Cardiac muscle cell (in vitro differentiated cells and primary cell): ENCODE results near the gene MTPN. TPM values are rescaled to one million over a fixed set of nuclear protein-coding genes. Genes with fewer than 3 reads are reported as not detected.

Experiments
- DNase-seq, 2 donors: peaks; one replicate each; pipeline versions ENCODE4 v3.0.0 to v3.0.0-alpha.2; 2010 to 2017; ENCODE audit warnings: low read depth in 1 of 2, low spot score in 1 of 2
- H3K27ac ChIP-seq: fragments of 200-600 bp; sonication (generic); 2 replicates; pipeline ENCODE4 v1.5.1; 2016
- H3K27me3 ChIP-seq: fragments of 200-600 bp; sonication (generic); 2 replicates; pipeline ENCODE4 v1.6.0; 2016; ENCODE audit warnings: control low read depth
- H3K36me3 ChIP-seq: fragments of 200-600 bp; sonication (generic); 2 replicates; pipeline ENCODE4 v1.5.1; 2016; ENCODE audit warnings: control low read depth
- H3K4me1 ChIP-seq: fragments of 200-600 bp; sonication (generic); 2 replicates; pipeline ENCODE4 v1.8.1; 2017; ENCODE audit warnings: low read depth, mild to moderate bottlenecking, mixed run types
- H3K4me3 ChIP-seq: fragments of 200-600 bp; sonication (generic); 2 replicates; pipeline ENCODE4 v1.5.1; 2016; ENCODE audit warnings: mild to moderate bottlenecking
- H3K9me3 ChIP-seq: fragments of 200-600 bp; sonication (generic); 2 replicates; pipeline ENCODE4 v1.5.1; 2017; ENCODE audit warnings: low read depth, mild to moderate bottlenecking, control low read depth
- polyA plus RNA-seq: library from polyadenylated mRNA; unstranded; fragments of >200 nt; fragmentation: Nextera tagmentation; extraction: Ambion mirVana; gene quantifications from 2 replicates; pipeline ENCODE4 v1.2.1, GENCODE V29; 2016
- total RNA-seq: library from RNA; depleted of rRNA; stranded (reverse); fragments of >200 nt; gene quantifications from 2 replicates; pipeline ENCODE4 v1.2.3, GENCODE V29; 2016
- TF ChIP-seq, protein P1 (sequence below): IDR thresholded peaks from 2 replicates; pipeline ENCODE4 v1.5.1; 2012; ENCODE audit warnings: low read depth, mild to moderate bottlenecking, low read length

MTPN gene
- total and polyA plus RNA-seq, 2 experiments from 2014 or later = 86.1 to 110 TPM

DNA sequence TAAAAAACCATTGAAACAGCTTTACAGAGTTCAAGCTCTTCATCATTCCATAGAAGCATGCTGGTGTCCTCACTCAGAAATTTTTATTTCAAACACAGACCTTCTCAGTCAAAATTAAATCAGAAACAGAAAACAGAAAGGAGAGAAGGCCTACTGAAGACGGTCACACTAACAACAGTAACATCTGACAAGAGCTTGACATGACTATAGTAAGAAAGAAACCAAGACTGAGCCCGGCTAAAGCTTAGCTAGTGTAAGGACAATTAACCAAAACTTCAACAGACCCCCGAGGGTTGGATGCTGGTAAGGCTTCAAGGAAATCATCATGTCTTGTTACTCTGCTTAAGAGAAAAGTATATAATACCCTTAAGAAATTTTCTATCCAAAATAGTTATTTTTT lies 38.6 kb downstream of the MTPN start:
- H3K27me3 ChIP-seq = no peaks in the 10 kb centered on the region
- TF ChIP-seq, protein P1, sequence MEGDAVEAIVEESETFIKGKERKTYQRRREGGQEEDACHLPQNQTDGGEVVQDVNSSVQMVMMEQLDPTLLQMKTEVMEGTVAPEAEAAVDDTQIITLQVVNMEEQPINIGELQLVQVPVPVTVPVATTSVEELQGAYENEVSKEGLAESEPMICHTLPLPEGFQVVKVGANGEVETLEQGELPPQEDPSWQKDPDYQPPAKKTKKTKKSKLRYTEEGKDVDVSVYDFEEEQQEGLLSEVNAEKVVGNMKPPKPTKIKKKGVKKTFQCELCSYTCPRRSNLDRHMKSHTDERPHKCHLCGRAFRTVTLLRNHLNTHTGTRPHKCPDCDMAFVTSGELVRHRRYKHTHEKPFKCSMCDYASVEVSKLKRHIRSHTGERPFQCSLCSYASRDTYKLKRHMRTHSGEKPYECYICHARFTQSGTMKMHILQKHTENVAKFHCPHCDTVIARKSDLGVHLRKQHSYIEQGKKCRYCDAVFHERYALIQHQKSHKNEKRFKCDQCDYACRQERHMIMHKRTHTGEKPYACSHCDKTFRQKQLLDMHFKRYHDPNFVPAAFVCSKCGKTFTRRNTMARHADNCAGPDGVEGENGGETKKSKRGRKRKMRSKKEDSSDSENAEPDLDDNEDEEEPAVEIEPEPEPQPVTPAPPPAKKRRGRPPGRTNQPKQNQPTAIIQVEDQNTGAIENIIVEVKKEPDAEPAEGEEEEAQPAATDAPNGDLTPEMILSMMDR = no peak

DNA sequence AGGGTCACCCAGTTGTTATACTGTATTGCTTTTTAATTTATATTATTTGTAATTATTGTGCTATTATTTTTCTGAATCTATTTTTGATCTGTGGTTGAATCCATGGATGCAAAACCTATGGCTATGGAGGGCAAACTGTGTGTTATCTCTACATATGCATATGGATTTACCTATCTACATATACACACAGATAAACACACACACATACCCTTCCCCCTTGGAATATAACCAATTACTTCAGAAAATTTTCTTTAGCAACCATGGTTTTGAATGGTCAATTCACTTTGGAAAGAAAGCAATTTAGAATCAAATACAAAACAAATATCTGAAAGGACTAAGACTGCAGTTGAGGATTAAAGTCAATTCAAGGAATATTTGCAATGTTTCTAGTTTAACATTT lies 39.1 kb downstream of the MTPN start:
- TF ChIP-seq, protein P1 = no peak
- Histone ChIP-seq H3K9me3 (no peaks in the 10 kb centered on the region), H3K36me3 (no peaks in the 10 kb centered on the region), H3K4me1 (peaks cover 85% of the 10 kb centered on the region), H3K27ac (peak overlapping the region; percentile 92), H3K4me3 (no peak overlapping the region), H3K27me3 (no peaks in the 10 kb centered on the region)
- DNase-seq = no peak

More for the DNA sequence above, 38.6 kb downstream of the MTPN start:
- H3K27ac ChIP-seq = peak overlapping the region; percentile 92
- DNase-seq = no peak
- H3K4me1 ChIP-seq = peaks cover 89% of the 10 kb centered on the region
- H3K9me3 ChIP-seq = no peaks in the 10 kb centered on the region
- no peak overlapping the region for H3K4me3 ChIP-seq
- no peaks in the 10 kb centered on the region for H3K36me3 ChIP-seq

DNA sequence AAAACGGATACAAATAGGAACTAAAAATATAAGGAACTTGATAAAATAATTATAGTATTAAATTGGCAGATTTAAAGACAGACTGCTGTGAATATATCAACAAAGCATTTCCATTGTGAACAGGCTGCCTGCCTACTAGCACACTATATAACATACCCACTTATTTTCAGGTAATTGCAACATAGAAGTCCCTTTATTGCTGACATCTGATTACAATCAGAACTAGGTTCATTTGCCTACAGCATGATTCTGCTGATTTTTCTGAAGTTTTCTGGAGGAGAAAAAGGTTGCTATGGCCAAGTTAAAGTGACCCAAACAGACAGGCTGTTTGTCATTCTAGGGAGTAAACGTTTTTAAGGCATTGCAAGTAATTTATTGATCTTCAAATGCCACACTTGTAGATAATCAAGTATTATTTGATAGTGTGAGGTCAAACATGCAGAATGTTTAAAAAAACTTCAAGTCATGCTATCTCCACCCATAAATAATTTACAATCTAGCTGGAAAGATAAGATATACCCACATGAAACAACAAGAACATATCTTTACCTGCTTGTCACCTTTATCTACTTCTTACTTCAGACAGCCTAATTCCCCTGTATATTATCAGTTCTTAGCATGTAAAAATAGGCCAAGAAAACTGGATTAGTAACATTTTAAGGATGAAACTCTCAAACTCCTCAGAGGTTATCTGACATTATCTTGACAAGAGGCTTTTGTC lies 40.5 kb downstream of the MTPN start:
- no peak for DNase-seq
- Histone ChIP-seq H3K36me3 (no peaks in the 10 kb centered on the region), H3K27me3 (no peaks in the 10 kb centered on the region), H3K27ac (peak overlapping the region; percentile 92), H3K9me3 (no peaks in the 10 kb centered on the region), H3K4me1 (peaks cover 81% of the 10 kb centered on the region), H3K4me3 (no peak overlapping the region)
- TF ChIP-seq, protein P1 = no peak

DNA sequence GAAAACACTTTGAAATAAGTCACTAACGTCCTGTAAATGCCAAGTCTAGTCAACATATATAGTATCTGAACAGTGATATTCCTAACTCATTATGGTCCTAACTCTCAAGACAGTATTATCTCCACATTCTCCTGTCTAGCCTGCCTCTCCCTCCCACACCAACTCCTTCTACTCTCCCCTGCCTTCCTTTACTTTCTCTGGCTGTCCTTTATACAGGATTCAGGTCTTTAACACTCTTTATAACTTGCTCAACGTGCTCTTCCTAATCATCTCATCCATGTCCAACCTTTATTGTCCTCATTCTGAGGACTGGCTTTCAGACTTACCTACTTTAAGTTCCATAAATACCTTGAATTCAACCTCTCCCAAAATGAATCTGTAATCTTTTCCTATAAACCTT lies 42.5 kb downstream of the MTPN start:
- Histone ChIP-seq H3K4me1 (peaks cover 80% of the 10 kb centered on the region), H3K4me3 (no peak overlapping the region), H3K27ac (peak overlapping the region; percentile 95), H3K36me3 (no peaks in the 10 kb centered on the region), H3K27me3 (no peaks in the 10 kb centered on the region), H3K9me3 (no peaks in the 10 kb centered on the region)
- TF ChIP-seq, protein P1 = no peak
- DNase-seq = no peak

DNA sequence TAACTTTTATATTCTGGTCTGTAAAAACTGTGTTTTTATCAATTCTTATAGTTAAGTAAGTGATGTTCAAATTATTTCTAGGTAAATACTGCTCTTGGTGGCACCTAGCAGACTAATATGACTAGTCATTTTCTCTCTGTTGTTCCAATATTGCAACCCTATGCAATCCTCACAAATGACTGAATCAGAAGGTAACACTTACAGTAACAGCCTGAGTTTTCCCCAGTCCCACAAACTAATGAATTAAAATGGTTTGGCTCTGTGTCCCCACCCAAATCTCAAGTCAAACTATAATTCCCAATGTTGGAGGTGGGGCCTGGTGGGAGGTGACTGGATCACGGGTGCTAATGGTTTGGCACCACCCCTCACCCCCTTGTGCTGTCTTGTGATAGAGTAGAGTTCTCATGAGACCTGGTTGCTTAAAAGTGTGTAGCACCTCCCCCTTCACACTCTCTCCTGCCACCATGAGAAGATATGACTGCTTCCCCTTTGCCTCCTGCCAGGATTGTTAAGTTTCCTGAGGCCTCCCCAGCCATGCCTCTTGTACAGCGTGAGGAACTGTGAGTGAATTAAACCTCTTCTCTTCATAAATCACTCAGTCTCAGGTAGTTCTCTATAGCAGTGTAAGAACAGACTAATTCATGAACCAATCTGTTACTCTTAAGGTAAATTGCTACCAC lies 43.5 kb downstream of the MTPN start:
- H3K9me3 ChIP-seq = no peaks in the 10 kb centered on the region
- H3K4me3 ChIP-seq = no peak overlapping the region
- H3K27me3 ChIP-seq = no peaks in the 10 kb centered on the region
- H3K4me1 ChIP-seq = peaks cover 80% of the 10 kb centered on the region
- H3K36me3 ChIP-seq = no peaks in the 10 kb centered on the region
- no peak for DNase-seq
- H3K27ac ChIP-seq = peak overlapping the region; percentile 95
- TF ChIP-seq, protein P1 = no peak
